Dendritic cell treated with granulocyte-macrophage colony-stimulating factor and Interleukin-4, amounts not matched to agents 40 ng/mL and 50 ng/mL, for 4 days (primary cell): Measurements from ENCODE around the gene PARVG.

Source experiments
- H3K27ac Mint-ChIP-seq: one replicate; pipeline ENCODE4 v1.8.0; 2022; ENCODE audit warnings: mild to moderate bottlenecking, mixed read lengths
- H3K27me3 Mint-ChIP-seq: one replicate; pipeline ENCODE4 v1.8.0; 2022; ENCODE audit warnings: mild to moderate bottlenecking, mixed read lengths
- H3K36me3 Mint-ChIP-seq: one replicate; pipeline ENCODE4 v1.8.0; 2022; ENCODE audit warnings: low read depth, mixed read lengths
- H3K4me1 Mint-ChIP-seq: one replicate; pipeline ENCODE4 v1.8.0; 2022; ENCODE audit warnings: low read depth, mixed read lengths
- H3K4me3 Mint-ChIP-seq: one replicate; pipeline ENCODE4 v1.8.0; 2022; ENCODE audit warnings: mild to moderate bottlenecking, moderate library complexity, mixed read lengths
- H3K9me3 Mint-ChIP-seq: one replicate; pipeline ENCODE4 v1.8.0; 2022; ENCODE audit warnings: mixed read lengths
- intact Hi-C: fragments of 100-400 bp; cut with micrococcal nuclease; formaldehyde crosslinking; loops from one replicate; pipeline ENCODE4 v1.15.0; 2022

The PARVG gene

GRCh38 chr22:44188986-44189630, 8.4 kb downstream of the PARVG start:
- H3K4me3 Mint-ChIP-seq, result no peak overlapping the region
- intact Hi-C loops, result no loop called here

GRCh38 chr22:44190381-44190976, 9.8 kb downstream of the PARVG start:
- H3K4me3 Mint-ChIP-seq, result no peak overlapping the region
- intact Hi-C loops, result no loop called here
- peak overlapping the region; percentile 39 for H3K27ac Mint-ChIP-seq
- no peaks in the 10 kb centered on the region for H3K9me3 Mint-ChIP-seq
- peaks cover 74% of the 10 kb centered on the region for H3K4me1 Mint-ChIP-seq
- no peaks in the 10 kb centered on the region for H3K27me3 Mint-ChIP-seq
- peaks cover 82% of the 10 kb centered on the region for H3K36me3 Mint-ChIP-seq

More at GRCh38 chr22:44188986-44189630, 8.4 kb downstream of the PARVG start:
- Mint-ChIP-seq H3K9me3 (no peaks in the 10 kb centered on the region), H3K27me3 (no peaks in the 10 kb centered on the region), H3K4me1 (peaks cover 69% of the 10 kb centered on the region), H3K27ac (no peak overlapping the region), H3K36me3 (peaks cover 82% of the 10 kb centered on the region)

GRCh38 chr22:44191036-44191454, 10.3 kb downstream of the PARVG start:
- Mint-ChIP-seq H3K36me3 (peaks cover 82% of the 10 kb centered on the region), H3K9me3 (no peaks in the 10 kb centered on the region), H3K4me3 (no peak overlapping the region), H3K27ac (peak overlapping the region; percentile 39), H3K27me3 (no peaks in the 10 kb centered on the region), H3K4me1 (peaks cover 74% of the 10 kb centered on the region)
- intact Hi-C loops, result no loop called here

- peaks cover 65% of the 10 kb centered on the region for H3K4me1 Mint-ChIP-seq
- no peaks in the 10 kb centered on the region for H3K9me3 Mint-ChIP-seq
- intact Hi-C loops, result loop anchor here (1.0 kb wide), 1 partner anchor 20 kb away; no protein-coding TSS in a partner anchor
- no peak overlapping the region for H3K4me3 Mint-ChIP-seq
- H3K36me3 Mint-ChIP-seq, result peaks cover 81% of the 10 kb centered on the region
- H3K27me3 Mint-ChIP-seq, result no peaks in the 10 kb centered on the region
- H3K27ac Mint-ChIP-seq, result peak overlapping the region; percentile 39
These were observed 11.5 kb downstream of the PARVG start for GRCh38 chr22:44192098-44192815.

- H3K4me3 Mint-ChIP-seq, result no peak overlapping the region
- intact Hi-C loops, result loop anchor here (1.0 kb wide), 1 partner anchor 21 kb away; no protein-coding TSS in a partner anchor
- peaks cover 63% of the 10 kb centered on the region for H3K4me1 Mint-ChIP-seq
- no peaks in the 10 kb centered on the region for H3K27me3 Mint-ChIP-seq
- peaks cover 79% of the 10 kb centered on the region for H3K36me3 Mint-ChIP-seq
- H3K27ac Mint-ChIP-seq, result peak overlapping the region; percentile 39
- no peaks in the 10 kb centered on the region for H3K9me3 Mint-ChIP-seq
These were observed 12.2 kb downstream of the PARVG start for GRCh38 chr22:44192816-44193534.

- Mint-ChIP-seq H3K4me3 (no peak overlapping the region), H3K27me3 (no peaks in the 10 kb centered on the region), H3K9me3 (no peaks in the 10 kb centered on the region), H3K36me3 (peaks cover 79% of the 10 kb centered on the region), H3K27ac (peak overlapping the region; percentile 39), H3K4me1 (peaks cover 63% of the 10 kb centered on the region)
- intact Hi-C loops, result no loop called here
These were observed 12.8 kb downstream of the PARVG start for GRCh38 chr22:44193535-44193891.

GRCh38 chr22:44194569-44194968, 13.8 kb downstream of the PARVG start:
- H3K27ac Mint-ChIP-seq, result no peak overlapping the region
- no peak overlapping the region for H3K4me3 Mint-ChIP-seq
- intact Hi-C loops, result no loop called here
- H3K9me3 Mint-ChIP-seq, result no peaks in the 10 kb centered on the region
- H3K36me3 Mint-ChIP-seq, result peaks cover 80% of the 10 kb centered on the region
- H3K4me1 Mint-ChIP-seq, result peaks cover 63% of the 10 kb centered on the region
- no peaks in the 10 kb centered on the region for H3K27me3 Mint-ChIP-seq

GRCh38 chr22:44195189-44195871, 14.6 kb downstream of the PARVG start:
- no peak overlapping the region for H3K4me3 Mint-ChIP-seq

GRCh38 chr22:44196241-44196640, 15.5 kb downstream of the PARVG start:
- Mint-ChIP-seq H3K4me3 (no peak overlapping the region), H3K36me3 (peaks cover 96% of the 10 kb centered on the region), H3K4me1 (peaks cover 62% of the 10 kb centered on the region), H3K27me3 (no peaks in the 10 kb centered on the region), H3K9me3 (no peaks in the 10 kb centered on the region), H3K27ac (no peak overlapping the region)
- intact Hi-C loops, result no loop called here

More at GRCh38 chr22:44195189-44195871, 14.6 kb downstream of the PARVG start:
- no peaks in the 10 kb centered on the region for H3K9me3 Mint-ChIP-seq
- intact Hi-C loops, result no loop called here
- H3K27ac Mint-ChIP-seq, result no peak overlapping the region
- H3K4me1 Mint-ChIP-seq, result peaks cover 63% of the 10 kb centered on the region
- H3K27me3 Mint-ChIP-seq, result no peaks in the 10 kb centered on the region
- H3K36me3 Mint-ChIP-seq, result peaks cover 87% of the 10 kb centered on the region

GRCh38 chr22:44196731-44197131, 16.0 kb downstream of the PARVG start:
- Mint-ChIP-seq H3K4me3 (no peak overlapping the region), H3K9me3 (no peaks in the 10 kb centered on the region), H3K4me1 (peaks cover 58% of the 10 kb centered on the region), H3K27me3 (no peaks in the 10 kb centered on the region), H3K36me3 (peaks cover 97% of the 10 kb centered on the region), H3K27ac (no peak overlapping the region)
- intact Hi-C loops, result no loop called here

- H3K27ac Mint-ChIP-seq, result no peak overlapping the region
- H3K36me3 Mint-ChIP-seq, result peaks cover 97% of the 10 kb centered on the region
- no peak overlapping the region for H3K4me3 Mint-ChIP-seq
- intact Hi-C loops, result no loop called here
- H3K27me3 Mint-ChIP-seq, result no peaks in the 10 kb centered on the region
- no peaks in the 10 kb centered on the region for H3K9me3 Mint-ChIP-seq
- peaks cover 53% of the 10 kb centered on the region for H3K4me1 Mint-ChIP-seq
These were observed 16.5 kb downstream of the PARVG start for GRCh38 chr22:44197271-44197670.

- H3K36me3 Mint-ChIP-seq, result peaks cover 97% of the 10 kb centered on the region
- H3K27me3 Mint-ChIP-seq, result no peaks in the 10 kb centered on the region
- intact Hi-C loops, result no loop called here
- H3K4me3 Mint-ChIP-seq, result no peak overlapping the region
- no peak overlapping the region for H3K27ac Mint-ChIP-seq
- H3K4me1 Mint-ChIP-seq, result peaks cover 39% of the 10 kb centered on the region
- H3K9me3 Mint-ChIP-seq, result no peaks in the 10 kb centered on the region
These were observed 18.4 kb downstream of the PARVG start for GRCh38 chr22:44199164-44199563.

- Mint-ChIP-seq H3K4me1 (peaks cover 32% of the 10 kb centered on the region), H3K4me3 (no peak overlapping the region), H3K27ac (no peak overlapping the region), H3K27me3 (no peaks in the 10 kb centered on the region), H3K36me3 (peaks cover 97% of the 10 kb centered on the region), H3K9me3 (no peaks in the 10 kb centered on the region)
- intact Hi-C loops, result no loop called here
These were observed 19.1 kb downstream of the PARVG start for GRCh38 chr22:44199866-44200265.
